ENCODE results near the gene ZNF611. TPM values are rescaled to one million over a fixed set of nuclear protein-coding genes. Genes with fewer than 3 reads are reported as not detected.
"Not testable (repeated sequence)": the region's sequence is repeated elsewhere in the genome, so short reads cannot be mapped to it uniquely, and the experiment has no call there.

ZNF611 gene
- total and polyA plus RNA-seq, 2 experiments from 2014 or later = 6.7 to 7.8 TPM

GRCh38 chr19:52749780-52750179, 14.9 kb upstream of the ZNF611 start:
- no peaks in the 10 kb centered on the region for H3K4me1 ChIP-seq (ENCODE audit: insufficient read depth)
- no peaks in the 10 kb centered on the region for H3K9me2 ChIP-seq (ENCODE audit: insufficient read depth)
- DNase-seq = no peak
- no peak overlapping the region for H3K9ac ChIP-seq
- H3K79me2 ChIP-seq (ENCODE audit: insufficient read depth) = no peaks in the 10 kb centered on the region
- H3K9me3 ChIP-seq (ENCODE audit: low read depth) = no peaks in the 10 kb centered on the region
- H3K4me3 ChIP-seq = no peak overlapping the region
- H2AFZ ChIP-seq = no peak overlapping the region
- no peaks in the 10 kb centered on the region for H3F3A ChIP-seq (ENCODE audit: insufficient read depth)
- WGBS, 2 experiments (ENCODE audit: low coverage in 1 of 2, low lambda C conversion rate in 2 of 2, missing lambda C conversion rate in 2 of 2) = 59 to 64% methylated on average over 4 of the region's 4 CpGs
- H3K4me2 ChIP-seq (ENCODE audit: unreplicated experiment) = no peak overlapping the region
- H3K27ac ChIP-seq = no peak overlapping the region
- H3K27me3 ChIP-seq (replicated peaks; ENCODE audit: insufficient read depth) = no peaks in the 10 kb centered on the region; the same call in 1 of the 2 replicates
- H4K20me1 ChIP-seq (ENCODE audit: insufficient read depth) = no peaks in the 10 kb centered on the region
- no peak for TF ChIP-seq EZH2 (IDR thresholded peaks at IDR 0.05; ENCODE audit: insufficient read depth, poor library complexity, severe bottlenecking)
- no peak for TF ChIP-seq EZH2phosphoT487 (IDR thresholded peaks at IDR 0.05; ENCODE audit: insufficient read depth, low read depth)
- in situ Hi-C loops (cut with MboI) = no loop called here
- no peaks in the 10 kb centered on the region for H3K36me3 ChIP-seq (ENCODE audit: low read depth)

GRCh38 chr19:52748336-52748950, 13.6 kb upstream of the ZNF611 start:
- TF ChIP-seq EZH2phosphoT487 (IDR thresholded peaks at IDR 0.05; ENCODE audit: insufficient read depth, low read depth) (no peak), EZH2 (IDR thresholded peaks at IDR 0.05; ENCODE audit: insufficient read depth, poor library complexity, severe bottlenecking) (no peak)
- Histone ChIP-seq H3K36me3 (ENCODE audit: low read depth) (no peaks in the 10 kb centered on the region), H3K9me2 (ENCODE audit: insufficient read depth) (no peaks in the 10 kb centered on the region), H4K20me1 (ENCODE audit: insufficient read depth) (no peaks in the 10 kb centered on the region), H3K9ac (no peak overlapping the region), H3F3A (ENCODE audit: insufficient read depth) (no peaks in the 10 kb centered on the region), H3K9me3 (ENCODE audit: low read depth) (no peaks in the 10 kb centered on the region), H3K4me3 (no peak overlapping the region), H3K79me2 (ENCODE audit: insufficient read depth) (no peaks in the 10 kb centered on the region), H2AFZ (peak overlapping the region; percentile 44; the same call in 1 of the 2 replicates), H3K27ac (no peak overlapping the region), H3K4me2 (ENCODE audit: unreplicated experiment) (peak overlapping the region; percentile 43), H3K4me1 (ENCODE audit: insufficient read depth) (no peaks in the 10 kb centered on the region), H3K27me3 (replicated peaks; ENCODE audit: insufficient read depth) (no peaks in the 10 kb centered on the region; the same call in 1 of the 2 replicates)
- in situ Hi-C loops (cut with MboI) = no loop called here
- DNase-seq = peak; percentile 69
- WGBS, 2 experiments (ENCODE audit: low coverage in 1 of 2, low lambda C conversion rate in 2 of 2, missing lambda C conversion rate in 2 of 2) = 10 to 13% methylated on average over 8 of the region's 8 CpGs

- H3K4me1 ChIP-seq (ENCODE audit: insufficient read depth); H3K79me2 ChIP-seq (ENCODE audit: insufficient read depth); H3K9me2 ChIP-seq (ENCODE audit: insufficient read depth); H3K9ac ChIP-seq; H3K4me3 ChIP-seq; H3K9me3 ChIP-seq (ENCODE audit: low read depth); H2AFZ ChIP-seq; H3K27me3 ChIP-seq (replicated peaks; ENCODE audit: insufficient read depth); H3K4me2 ChIP-seq (ENCODE audit: unreplicated experiment); H3K27ac ChIP-seq; H3K36me3 ChIP-seq (ENCODE audit: low read depth); H3F3A ChIP-seq (ENCODE audit: insufficient read depth); in situ Hi-C loops (cut with MboI); H4K20me1 ChIP-seq (ENCODE audit: insufficient read depth): not testable (repeated sequence)
- WGBS, 2 experiments (ENCODE audit: low coverage in 1 of 2, low lambda C conversion rate in 2 of 2, missing lambda C conversion rate in 2 of 2) = 46 to 48% methylated on average over 10 of the region's 10 CpGs
- DNase-seq = peak; percentile 28
Observed at GRCh38 chr19:52745919-52746318, 11.1 kb upstream of the ZNF611 start.

DNA sequence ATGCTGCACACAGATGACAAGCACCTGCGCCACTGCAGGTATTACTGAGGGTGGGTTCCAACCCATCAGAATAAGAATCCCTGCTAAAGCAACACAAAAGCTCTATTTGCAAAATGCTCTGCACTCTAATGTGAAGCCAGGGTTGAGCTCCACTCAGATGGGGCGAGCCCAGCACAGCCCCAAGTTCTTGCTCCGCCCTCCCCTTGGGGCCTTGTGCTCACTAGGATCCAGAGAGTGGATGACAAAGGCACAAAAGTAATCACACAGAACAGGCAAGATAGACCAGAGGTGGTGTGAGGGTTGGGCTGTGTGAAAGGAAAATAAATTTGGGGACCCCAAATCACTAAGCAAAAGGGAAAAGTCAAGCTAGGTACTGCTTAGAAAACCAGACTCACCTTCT, 8.2 kb upstream of the ZNF611 start:
- H3K9me2 ChIP-seq (ENCODE audit: insufficient read depth) = no peaks in the 10 kb centered on the region
- no peaks in the 10 kb centered on the region for H3K27me3 ChIP-seq (replicated peaks; ENCODE audit: insufficient read depth)
- no peak overlapping the region for H3K27ac ChIP-seq
- no peak overlapping the region for H3K4me2 ChIP-seq (ENCODE audit: unreplicated experiment)
- H3K4me1 ChIP-seq (ENCODE audit: insufficient read depth) = no peaks in the 10 kb centered on the region
- no peaks in the 10 kb centered on the region for H3F3A ChIP-seq (ENCODE audit: insufficient read depth)
- no peak for TF ChIP-seq EZH2phosphoT487 (IDR thresholded peaks at IDR 0.05; ENCODE audit: insufficient read depth, low read depth)
- TF ChIP-seq EZH2 (IDR thresholded peaks at IDR 0.05; ENCODE audit: insufficient read depth, poor library complexity, severe bottlenecking) = no peak
- H3K4me3 ChIP-seq = no peak overlapping the region
- in situ Hi-C loops (cut with MboI) = no loop called here
- H3K79me2 ChIP-seq (ENCODE audit: insufficient read depth) = no peaks in the 10 kb centered on the region
- no peaks in the 10 kb centered on the region for H4K20me1 ChIP-seq (ENCODE audit: insufficient read depth)
- no peak for DNase-seq
- no peaks in the 10 kb centered on the region for H3K36me3 ChIP-seq (ENCODE audit: low read depth)
- H2AFZ ChIP-seq = no peak overlapping the region
- H3K9me3 ChIP-seq (ENCODE audit: low read depth) = no peaks in the 10 kb centered on the region
- 61 to 64% methylated on average over 3 of the region's 3 CpGs for WGBS, 2 experiments (ENCODE audit: low coverage in 1 of 2, low lambda C conversion rate in 2 of 2, missing lambda C conversion rate in 2 of 2)
- H3K9ac ChIP-seq = no peak overlapping the region

- no peak overlapping the region for H3K9ac ChIP-seq
- no peaks in the 10 kb centered on the region for H3F3A ChIP-seq (ENCODE audit: insufficient read depth)
- in situ Hi-C loops (cut with MboI) = no loop called here
- H3K79me2 ChIP-seq (ENCODE audit: insufficient read depth) = no peaks in the 10 kb centered on the region
- no peaks in the 10 kb centered on the region for H3K9me3 ChIP-seq (ENCODE audit: low read depth)
- no peaks in the 10 kb centered on the region for H4K20me1 ChIP-seq (ENCODE audit: insufficient read depth)
- no peak overlapping the region for H3K4me3 ChIP-seq
- no peak overlapping the region for H3K4me2 ChIP-seq (ENCODE audit: unreplicated experiment)
- H3K27ac ChIP-seq = no peak overlapping the region
- TF ChIP-seq EZH2 (IDR thresholded peaks at IDR 0.05; ENCODE audit: insufficient read depth, poor library complexity, severe bottlenecking) (no peak), EZH2phosphoT487 (IDR thresholded peaks at IDR 0.05; ENCODE audit: insufficient read depth, low read depth) (no peak)
- H2AFZ ChIP-seq = no peak overlapping the region
- H3K36me3 ChIP-seq (ENCODE audit: low read depth) = no peaks in the 10 kb centered on the region
- no peaks in the 10 kb centered on the region for H3K4me1 ChIP-seq (ENCODE audit: insufficient read depth)
- DNase-seq = peak; percentile 5
- H3K9me2 ChIP-seq (ENCODE audit: insufficient read depth) = no peaks in the 10 kb centered on the region
- no peaks in the 10 kb centered on the region for H3K27me3 ChIP-seq (replicated peaks; ENCODE audit: insufficient read depth)
- 16 to 26% methylated on average over 3 of the region's 3 CpGs for whole genome bisulfite sequencing, 2 experiments (ENCODE audit: low coverage in 1 of 2, low lambda C conversion rate in 2 of 2, missing lambda C conversion rate in 2 of 2)
Observed at GRCh38 chr19:52742516-52742915, 7.7 kb upstream of the ZNF611 start.

All from GM23248 (cell line).